ENCODE data around the gene TMEM79. TPM values are rescaled to one million over a fixed set of nuclear protein-coding genes. Genes with fewer than 3 reads are reported as not detected.
A peak's percentile ranks its signal among the peaks of the same experiment; 100 is the strongest.

The TMEM79 gene
- total RNA-seq, 1 experiment from 2014 or later = 2.3 TPM

DNA sequence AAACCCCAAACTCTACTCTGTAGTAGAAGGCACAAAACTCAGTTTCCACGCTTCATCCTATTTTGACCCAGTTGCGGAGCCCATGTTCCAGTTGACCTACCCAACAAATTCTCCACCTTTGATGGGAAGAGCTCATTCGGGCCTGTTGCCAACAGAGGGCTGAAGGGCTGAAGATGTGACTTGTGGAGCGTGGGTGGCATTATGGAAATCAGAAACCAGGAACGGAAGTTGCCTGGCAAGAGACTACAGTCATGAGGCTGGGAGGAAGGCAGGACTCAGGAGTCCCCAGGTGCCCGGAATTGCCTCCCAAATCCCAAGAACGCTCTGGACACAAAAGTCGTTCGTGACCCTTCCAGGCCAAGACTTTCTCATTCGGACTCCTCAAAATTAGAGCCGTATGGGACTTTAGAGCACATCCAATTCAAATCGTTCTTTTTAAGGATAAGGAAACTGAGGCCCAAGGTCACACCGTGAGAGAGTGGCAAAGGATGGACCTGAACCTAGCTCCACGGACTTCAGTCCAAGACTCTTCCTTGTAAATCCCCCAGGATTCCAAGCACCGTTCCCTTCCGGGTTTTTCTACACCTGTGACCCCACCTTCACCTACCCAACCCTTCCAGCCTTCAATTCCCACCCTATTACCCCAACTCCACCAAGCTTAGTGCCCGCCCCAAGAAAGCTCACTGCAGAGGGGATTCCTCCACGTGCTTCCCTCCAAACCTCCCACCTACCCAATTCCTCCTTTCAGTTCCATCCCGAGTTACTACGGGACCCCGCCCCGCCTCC is 2.2 kb upstream of the TMEM79 start:
- Histone ChIP-seq H3K27me3 (ENCODE audit: control insufficient read depth, insufficient read depth, low read length) (no peaks in the 10 kb centered on the region), H3K36me3 (replicated peaks; ENCODE audit: control insufficient read depth, insufficient read depth, low read length) (peaks cover 18% of the 10 kb centered on the region), H3K4me3 (ENCODE audit: insufficient read depth, low read depth, low read length) (peak overlapping the region; percentile 96)
- peak; percentile 44 for DNase-seq

DNA sequence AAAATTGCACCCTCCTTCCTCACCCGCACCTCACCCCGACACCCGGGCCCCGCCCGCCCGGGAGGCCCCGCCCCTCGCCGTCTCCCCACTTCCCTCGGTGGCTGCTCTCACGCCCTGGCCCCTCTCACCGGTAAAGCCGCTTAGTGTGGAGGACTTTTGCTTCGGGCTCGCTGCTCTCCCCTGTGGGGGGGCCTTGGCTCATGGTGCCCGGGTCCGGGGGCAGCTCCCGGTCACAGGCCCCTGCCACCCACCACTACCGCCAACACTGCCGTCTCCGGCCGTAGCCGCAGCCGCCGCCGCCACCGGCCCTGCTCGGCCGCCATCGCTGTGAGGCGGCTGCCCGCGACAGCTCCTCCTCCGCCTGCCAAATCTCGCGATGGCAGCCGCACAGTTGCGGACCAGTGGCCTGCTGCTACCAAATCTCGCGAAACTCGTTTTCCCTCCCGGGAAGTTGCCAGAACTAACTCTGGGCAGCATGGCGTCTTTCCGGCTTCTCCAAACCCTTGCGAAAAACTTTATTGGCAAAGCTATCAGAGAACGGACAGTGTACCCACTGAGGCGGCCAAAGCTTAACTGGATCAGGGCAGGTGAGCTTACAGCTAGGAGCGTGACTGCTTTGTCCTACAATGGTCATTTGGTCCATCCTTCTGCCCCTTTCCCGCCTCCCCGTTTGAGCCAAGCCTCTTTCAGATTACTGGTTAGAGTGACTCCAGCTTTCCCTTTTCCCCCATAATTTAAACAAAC is 1.5 kb upstream of the TMEM79 start, which contains the start of gene SMG5:
Gene SMG5, minus strand, starts transcription at position 347 of the 744 bp plus-strand sequence. Its CDS starts 145 bp downstream, at position 202.
- peak; percentile 96 for DNase-seq
- peaks cover 14% of the 10 kb centered on the region for H3K36me3 ChIP-seq (replicated peaks; ENCODE audit: control insufficient read depth, insufficient read depth, low read length)
- peak within 1 kb of the TSS; percentile 96 for H3K4me3 ChIP-seq (ENCODE audit: insufficient read depth, low read depth, low read length)
- H3K27me3 ChIP-seq (ENCODE audit: control insufficient read depth, insufficient read depth, low read length) = no peaks in the 10 kb centered on the region

DNA sequence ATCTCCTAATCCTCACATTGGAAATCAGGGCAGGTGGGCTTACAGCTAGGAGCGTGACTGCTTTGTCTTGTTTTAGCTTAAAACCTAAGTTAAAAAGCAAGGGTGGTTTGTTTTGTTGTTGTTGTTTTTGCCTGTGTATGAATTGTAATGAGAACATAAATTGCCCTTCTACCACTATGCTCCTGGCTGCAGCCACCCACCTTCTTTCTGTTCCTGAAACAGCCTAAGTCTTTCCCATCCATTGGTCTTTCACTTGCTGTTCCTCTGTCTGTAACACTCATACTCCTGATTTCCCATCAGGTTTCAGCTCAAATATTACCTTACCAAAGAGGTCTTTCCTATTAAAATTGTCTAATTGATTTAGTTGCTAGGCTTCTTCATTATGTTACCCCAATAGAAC is 604 bp upstream of the TMEM79 start:
- no peak for DNase-seq
- Histone ChIP-seq H3K36me3 (replicated peaks; ENCODE audit: control insufficient read depth, insufficient read depth, low read length) (peaks cover 5% of the 10 kb centered on the region), H3K4me3 (ENCODE audit: insufficient read depth, low read depth, low read length) (no peak overlapping the region; the same call in 1 of the 2 replicates), H3K27me3 (ENCODE audit: control insufficient read depth, insufficient read depth, low read length) (no peaks in the 10 kb centered on the region)

DNA sequence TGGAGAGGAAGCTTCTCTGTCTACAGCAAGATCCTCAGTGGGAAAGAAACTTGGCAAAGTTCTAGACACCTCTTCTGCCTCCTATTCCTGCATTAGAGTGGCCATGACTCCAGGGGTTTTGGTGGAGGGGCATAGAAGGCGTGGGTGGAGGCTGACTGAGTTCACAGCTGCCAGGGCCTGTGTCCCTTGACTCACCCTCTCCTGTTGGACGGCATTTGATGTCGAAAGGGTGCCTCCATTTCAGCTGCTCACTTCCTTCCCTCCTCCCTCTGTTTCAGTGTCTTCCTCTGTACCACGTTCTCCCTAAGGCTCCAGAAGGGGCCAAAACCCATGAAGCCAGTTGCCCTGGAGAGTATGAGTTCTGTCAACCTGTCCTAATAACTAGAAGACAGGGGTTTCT is 632 bp downstream of the TMEM79 start:
- DNase-seq = no peak
- Histone ChIP-seq H3K36me3 (replicated peaks; ENCODE audit: control insufficient read depth, insufficient read depth, low read length) (no peaks in the 10 kb centered on the region; the same call in 1 of the 2 replicates), H3K4me3 (ENCODE audit: insufficient read depth, low read depth, low read length) (no peak overlapping the region), H3K27me3 (ENCODE audit: control insufficient read depth, insufficient read depth, low read length) (no peaks in the 10 kb centered on the region)

DNA sequence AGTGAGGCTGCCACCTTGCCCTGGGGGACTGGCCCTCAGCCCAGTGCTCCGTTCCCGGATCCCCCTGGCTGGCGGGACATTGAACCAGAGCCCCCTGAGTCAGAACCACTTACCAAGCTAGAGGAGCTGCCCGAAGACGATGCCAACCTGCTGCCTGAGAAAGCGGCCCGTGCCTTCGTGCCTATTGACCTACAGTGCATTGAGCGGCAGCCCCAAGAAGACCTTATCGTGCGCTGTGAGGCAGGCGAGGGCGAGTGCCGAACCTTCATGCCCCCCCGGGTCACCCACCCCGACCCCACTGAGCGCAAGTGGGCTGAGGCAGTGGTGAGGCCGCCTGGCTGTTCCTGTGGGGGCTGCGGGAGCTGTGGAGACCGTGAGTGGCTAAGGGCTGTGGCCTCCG is 1.3 kb downstream of the TMEM79 start:
- DNase-seq = no peak
- no peaks in the 10 kb centered on the region for H3K36me3 ChIP-seq (replicated peaks; ENCODE audit: control insufficient read depth, insufficient read depth, low read length)
- H3K4me3 ChIP-seq (ENCODE audit: insufficient read depth, low read depth, low read length) = no peak overlapping the region
- no peaks in the 10 kb centered on the region for H3K27me3 ChIP-seq (ENCODE audit: control insufficient read depth, insufficient read depth, low read length)

DNA sequence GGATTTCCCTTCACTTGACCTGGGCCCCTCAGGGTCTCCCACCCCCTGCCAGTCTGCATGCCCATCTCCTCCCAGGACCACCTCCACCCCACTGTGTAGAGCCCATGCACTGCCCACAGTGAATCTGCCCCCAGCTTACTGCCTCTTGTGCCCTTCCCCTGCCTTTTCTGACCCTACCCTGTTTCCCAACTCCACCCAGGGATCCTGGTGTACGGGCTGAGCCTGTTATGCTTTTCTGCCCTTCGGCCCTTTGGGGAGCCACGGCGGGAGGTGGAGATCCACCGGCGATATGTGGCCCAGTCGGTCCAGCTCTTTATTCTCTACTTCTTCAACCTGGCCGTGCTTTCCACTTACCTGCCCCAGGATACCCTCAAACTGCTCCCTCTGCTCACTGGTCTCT is 1.9 kb downstream of the TMEM79 start:
- no peak for DNase-seq
- Histone ChIP-seq H3K4me3 (ENCODE audit: insufficient read depth, low read depth, low read length) (no peak overlapping the region), H3K36me3 (replicated peaks; ENCODE audit: control insufficient read depth, insufficient read depth, low read length) (no peaks in the 10 kb centered on the region), H3K27me3 (ENCODE audit: control insufficient read depth, insufficient read depth, low read length) (no peaks in the 10 kb centered on the region)

DNA sequence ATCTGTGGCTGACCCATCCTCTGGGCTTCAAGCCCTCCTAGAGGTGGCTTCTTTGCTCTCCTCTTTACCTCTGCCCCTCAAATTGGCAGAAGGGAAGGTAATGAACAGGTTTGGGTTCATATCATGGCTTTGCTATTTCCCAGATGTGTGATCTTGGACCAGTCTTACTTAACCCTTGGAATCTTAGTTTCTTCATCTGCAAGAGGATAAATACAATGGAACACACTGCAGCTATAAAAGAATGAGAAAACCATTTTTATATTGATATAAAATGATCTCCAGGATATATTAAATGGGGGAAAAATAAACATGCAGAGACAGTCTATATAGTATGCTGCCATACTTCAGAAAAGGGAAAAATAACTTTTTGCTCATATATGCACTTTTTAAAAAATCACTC is 5.7 kb downstream of the TMEM79 start:
- Histone ChIP-seq H3K36me3 (replicated peaks; ENCODE audit: control insufficient read depth, insufficient read depth, low read length) (no peaks in the 10 kb centered on the region), H3K4me3 (ENCODE audit: insufficient read depth, low read depth, low read length) (no peak overlapping the region), H3K27me3 (ENCODE audit: control insufficient read depth, insufficient read depth, low read length) (no peaks in the 10 kb centered on the region)
- DNase-seq = no peak

DNA sequence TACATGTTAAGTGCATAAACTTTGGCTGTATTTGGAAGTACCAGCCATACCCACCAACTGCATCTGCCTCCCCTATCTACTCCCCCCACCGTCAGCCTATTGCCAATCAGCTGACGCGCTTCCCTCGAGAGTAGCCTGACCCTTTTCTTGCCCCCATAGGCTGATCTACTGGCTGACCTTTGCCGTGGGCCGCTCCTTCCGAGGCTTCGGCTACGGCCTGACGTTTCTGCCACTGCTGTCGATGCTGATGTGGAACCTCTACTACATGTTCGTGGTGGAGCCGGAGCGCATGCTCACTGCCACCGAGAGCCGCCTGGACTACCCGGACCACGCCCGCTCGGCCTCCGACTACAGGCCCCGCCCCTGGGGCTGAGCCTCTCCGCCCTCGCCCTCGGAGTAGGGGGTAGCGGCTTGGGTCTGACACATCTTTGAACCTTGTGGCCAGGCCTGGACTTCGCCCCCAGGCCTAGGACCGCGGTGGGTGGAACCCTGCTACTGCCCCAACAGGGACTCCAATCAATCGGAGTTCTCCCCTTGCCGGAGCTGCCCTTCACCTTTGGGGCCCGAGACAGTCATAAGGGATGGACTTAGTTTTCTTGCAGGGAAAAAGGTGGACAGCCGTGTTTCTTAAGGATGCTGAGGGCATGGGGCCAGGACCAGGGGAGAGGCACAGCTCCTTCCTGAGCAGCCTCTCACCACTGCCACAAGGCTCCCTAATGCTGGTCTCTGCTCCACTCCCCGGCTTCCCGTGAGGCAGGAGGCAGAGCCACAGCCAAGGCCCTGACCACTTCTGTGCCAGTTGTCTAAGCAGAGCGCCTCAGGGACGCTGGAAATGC is 7.3 kb downstream of the TMEM79 start:
- peak overlapping the region; percentile 60 for H3K4me3 ChIP-seq (ENCODE audit: insufficient read depth, low read depth, low read length)
- no peaks in the 10 kb centered on the region for H3K27me3 ChIP-seq (ENCODE audit: control insufficient read depth, insufficient read depth, low read length)
- peak; percentile 99 for DNase-seq
- no peaks in the 10 kb centered on the region for H3K36me3 ChIP-seq (replicated peaks; ENCODE audit: control insufficient read depth, insufficient read depth, low read length)

DNA sequence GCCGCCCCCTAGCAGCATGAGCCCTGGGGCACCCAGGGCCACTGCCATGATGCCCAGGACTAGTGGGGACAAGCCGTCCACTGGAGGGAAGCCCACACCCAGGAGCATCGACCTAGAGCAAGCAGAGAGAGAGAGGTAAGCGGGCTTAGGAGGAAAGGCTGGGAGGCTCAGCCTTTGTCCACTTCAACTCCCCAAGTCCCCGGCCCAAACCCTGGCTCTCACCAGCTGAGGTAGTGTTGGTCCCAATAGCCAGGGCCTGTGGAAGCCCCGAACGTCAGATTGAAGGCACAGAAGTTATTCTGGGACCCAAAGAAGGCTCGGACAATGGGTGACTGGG is 8.9 kb downstream of the TMEM79 start:
- Histone ChIP-seq H3K4me3 (ENCODE audit: insufficient read depth, low read depth, low read length) (no peak overlapping the region), H3K36me3 (replicated peaks; ENCODE audit: control insufficient read depth, insufficient read depth, low read length) (no peaks in the 10 kb centered on the region), H3K27me3 (ENCODE audit: control insufficient read depth, insufficient read depth, low read length) (no peaks in the 10 kb centered on the region)
- DNase-seq = no peak

DNA sequence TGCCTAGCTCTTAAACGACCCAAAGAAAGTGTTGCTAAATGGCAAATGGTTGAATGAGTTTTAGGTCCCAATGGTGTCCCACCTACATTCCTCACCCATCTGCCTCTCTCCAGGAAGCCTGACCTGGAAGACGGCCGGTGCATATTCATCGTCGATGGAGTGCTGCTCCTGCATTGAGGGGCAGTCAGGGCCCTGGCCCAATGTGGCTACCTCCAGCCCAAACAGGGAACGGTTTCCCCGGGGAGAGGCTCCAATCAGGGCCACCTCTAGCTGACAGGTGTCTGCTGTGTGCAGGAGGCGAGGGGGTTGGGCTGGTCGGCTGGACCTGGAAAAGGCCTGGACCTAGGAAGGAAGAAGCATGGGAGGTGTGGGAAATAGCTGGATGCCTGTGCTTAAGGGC is 9.8 kb downstream of the TMEM79 start:
- no peak overlapping the region for H3K4me3 ChIP-seq (ENCODE audit: insufficient read depth, low read depth, low read length)
- no peak for DNase-seq
- no peaks in the 10 kb centered on the region for H3K36me3 ChIP-seq (replicated peaks; ENCODE audit: control insufficient read depth, insufficient read depth, low read length)
- H3K27me3 ChIP-seq (ENCODE audit: control insufficient read depth, insufficient read depth, low read length) = no peaks in the 10 kb centered on the region

DNA sequence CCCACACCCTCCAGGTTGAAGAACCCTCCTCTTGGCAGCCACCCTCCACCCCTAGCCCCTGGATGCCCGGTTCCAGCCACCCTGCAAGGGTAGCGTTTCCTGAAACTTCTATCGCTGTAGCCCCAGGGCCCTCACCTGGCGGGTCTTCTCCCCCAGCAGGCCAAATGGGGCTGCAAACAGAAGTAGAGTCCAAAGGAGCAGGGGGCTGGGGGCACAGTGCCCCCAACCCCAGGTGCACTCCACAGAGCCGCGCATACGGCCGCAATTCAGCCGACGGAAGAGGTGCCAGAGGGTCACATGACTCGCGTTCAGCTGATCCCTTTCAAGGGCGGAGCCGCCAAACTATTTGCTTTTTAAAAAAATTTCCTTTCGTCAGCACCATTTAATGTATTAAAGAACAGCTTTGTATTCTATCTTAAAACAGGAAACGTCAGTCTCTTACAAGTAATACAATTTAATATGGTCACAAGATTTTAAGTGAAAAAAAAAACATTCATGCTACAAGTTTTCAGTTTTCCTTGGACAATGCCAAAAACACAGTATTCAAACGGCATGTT is 11.3 kb downstream of the TMEM79 start, which contains the start of gene GLMP:
Gene GLMP, minus strand, starts transcription at position 289 of the 557 bp plus-strand sequence. Its CDS starts 34 bp downstream, at position 255.
- DNase-seq = peak; percentile 84
- Histone ChIP-seq H3K36me3 (replicated peaks; ENCODE audit: control insufficient read depth, insufficient read depth, low read length) (no peaks in the 10 kb centered on the region), H3K27me3 (ENCODE audit: control insufficient read depth, insufficient read depth, low read length) (no peaks in the 10 kb centered on the region), H3K4me3 (ENCODE audit: insufficient read depth, low read depth, low read length) (peak within 1 kb of the TSS; percentile 60)

DNA sequence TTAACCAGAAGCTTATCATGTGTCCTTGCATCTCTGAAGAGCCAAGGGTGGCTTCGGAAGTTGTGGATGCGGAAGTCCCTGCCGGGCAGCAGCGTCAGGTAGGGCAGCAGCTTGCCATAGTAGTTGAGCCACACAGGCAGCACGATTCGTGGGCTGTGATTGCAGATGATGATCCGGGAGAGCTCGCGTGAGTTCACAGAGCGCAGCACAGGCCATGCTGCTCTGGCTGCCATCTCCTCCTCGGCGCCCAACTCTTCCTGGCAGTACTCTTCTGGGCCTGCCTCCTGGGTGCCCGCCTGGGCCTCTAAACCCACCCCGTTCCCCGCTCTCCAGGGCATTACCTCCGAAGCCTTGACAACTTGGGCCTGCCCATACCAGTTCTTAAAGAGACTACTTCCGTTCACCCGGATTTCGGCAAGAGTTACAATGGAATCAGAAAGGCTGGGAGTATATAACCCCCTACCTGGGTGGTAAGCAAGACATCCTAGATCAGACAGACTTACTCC is 14.8 kb downstream of the TMEM79 start, which contains the start of gene VHLL:
Gene VHLL, minus strand, starts transcription at position 456 of the 506 bp plus-strand sequence. Its CDS starts 118 bp downstream, at position 338.
- H3K27me3 ChIP-seq (ENCODE audit: control insufficient read depth, insufficient read depth, low read length) = no peaks in the 10 kb centered on the region
- no peaks in the 10 kb centered on the region for H3K36me3 ChIP-seq (replicated peaks; ENCODE audit: control insufficient read depth, insufficient read depth, low read length)
- H3K4me3 ChIP-seq (ENCODE audit: insufficient read depth, low read depth, low read length) = no peak within 1 kb of the TSS
- DNase-seq = no peak

DNA sequence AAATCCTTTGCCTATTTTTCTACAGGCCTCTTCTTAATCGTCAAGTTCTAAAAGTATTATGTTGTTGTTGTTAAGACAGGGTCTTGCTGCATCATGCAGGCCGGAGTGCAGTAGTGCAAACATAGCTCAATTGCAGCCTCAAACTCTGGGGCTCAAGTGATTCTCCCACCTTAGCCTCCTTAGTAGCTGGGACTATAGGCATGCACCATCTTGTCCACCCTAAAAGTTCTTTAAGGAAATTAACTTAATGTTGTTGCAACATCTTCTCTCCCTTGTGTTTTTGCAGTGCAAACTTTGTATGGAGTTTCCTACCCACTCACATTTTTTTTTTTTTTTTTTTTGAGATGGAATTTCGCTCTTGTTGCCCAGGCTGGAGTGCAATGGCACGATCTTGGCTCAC is 19.1 kb downstream of the TMEM79 start:
- peaks cover 8% of the 10 kb centered on the region for H3K36me3 ChIP-seq (replicated peaks; ENCODE audit: control insufficient read depth, insufficient read depth, low read length)
- H3K27me3 ChIP-seq (ENCODE audit: control insufficient read depth, insufficient read depth, low read length) = no peaks in the 10 kb centered on the region
- no peak for DNase-seq
- H3K4me3 ChIP-seq (ENCODE audit: insufficient read depth, low read depth, low read length) = no peak overlapping the region

DNA sequence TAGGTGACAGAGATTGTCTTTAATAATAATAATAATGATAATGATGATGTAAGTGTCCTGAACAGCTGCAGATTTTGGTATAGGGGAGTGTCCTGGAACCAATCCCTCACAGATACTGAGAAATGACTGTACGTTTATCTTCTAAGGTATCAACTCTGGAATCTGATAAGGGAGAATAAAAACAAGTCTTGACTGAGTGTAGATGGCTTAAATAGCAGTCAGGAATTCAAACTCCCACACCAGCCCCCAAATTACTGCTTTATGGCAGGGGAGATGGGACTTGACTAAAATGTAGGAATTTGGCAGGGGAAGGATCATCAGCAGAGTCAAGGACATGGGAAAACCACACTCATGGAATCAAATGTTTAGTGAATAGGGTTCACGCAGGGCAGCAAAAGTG is 21.1 kb downstream of the TMEM79 start:
- H3K4me3 ChIP-seq (ENCODE audit: insufficient read depth, low read depth, low read length) = no peak overlapping the region
- no peak for DNase-seq
- peaks cover 21% of the 10 kb centered on the region for H3K36me3 ChIP-seq (replicated peaks; ENCODE audit: control insufficient read depth, insufficient read depth, low read length)
- H3K27me3 ChIP-seq (ENCODE audit: control insufficient read depth, insufficient read depth, low read length) = no peaks in the 10 kb centered on the region
